GM21381 (cell line): ENCODE results near the gene BRINP3.
"Not testable (repeated sequence)": the region's sequence is repeated elsewhere in the genome, so short reads cannot be mapped to it uniquely, and the experiment has no call there.

Experiments used
- ATAC-seq: cut with Tn5 transposase; IDR thresholded peaks from one replicate; pipeline ENCODE4 v1.9.1; 2021; ENCODE audit warnings: mild to moderate bottlenecking, moderate library complexity; ENCODE audit not compliant: unreplicated experiment

Gene BRINP3

GRCh38 chr1:190126728-190127127 lies 350.9 kb downstream of the BRINP3 start:
- no peak for ATAC-seq

- ATAC-seq, result no peak
Measured at GRCh38 chr1:190124068-190124467, 353.6 kb downstream of the BRINP3 start.

- ATAC-seq, result not testable (repeated sequence)
Measured at GRCh38 chr1:190120564-190120963, 357.1 kb downstream of the BRINP3 start.

- no peak for ATAC-seq
Measured at GRCh38 chr1:190119683-190120082, 358.0 kb downstream of the BRINP3 start.

GRCh38 chr1:190116921-190117320 lies 360.7 kb downstream of the BRINP3 start:
- no peak for ATAC-seq

- no peak for ATAC-seq
Measured at GRCh38 chr1:190104961-190105360, 372.7 kb downstream of the BRINP3 start.

GRCh38 chr1:190102757-190103326 lies 374.8 kb downstream of the BRINP3 start:
- ATAC-seq, result no peak

- no peak for ATAC-seq
Measured at GRCh38 chr1:190101756-190102155, 375.9 kb downstream of the BRINP3 start.

GRCh38 chr1:190098756-190099155 lies 378.9 kb downstream of the BRINP3 start:
- no peak for ATAC-seq

- no peak for ATAC-seq
Measured at GRCh38 chr1:190098107-190098506, 379.6 kb downstream of the BRINP3 start.

- no peak for ATAC-seq
Measured at GRCh38 chr1:190095596-190095995, 382.1 kb downstream of the BRINP3 start.

- no peak for ATAC-seq
Measured at GRCh38 chr1:190084552-190084951, 393.1 kb downstream of the BRINP3 start.

- no peak for ATAC-seq
Measured at GRCh38 chr1:190068304-190068703, 409.4 kb downstream of the BRINP3 start.

GRCh38 chr1:190067592-190067991 lies 410.1 kb downstream of the BRINP3 start:
- no peak for ATAC-seq

- no peak for ATAC-seq
Measured at GRCh38 chr1:190066011-190066410, 411.7 kb downstream of the BRINP3 start.

- no peak for ATAC-seq
Measured at GRCh38 chr1:190049314-190049713, 428.4 kb downstream of the BRINP3 start.
